ENCODE data around the gene HTRA2. TPM values are rescaled to one million over a fixed set of nuclear protein-coding genes. Genes with fewer than 3 reads are reported as not detected.

HTRA2 gene
- polyA plus RNA-seq, 1 donor (not counting 4 experiments of a cell fraction or from before 2014, with no cell fraction given) = 25.5 TPM

DNA sequence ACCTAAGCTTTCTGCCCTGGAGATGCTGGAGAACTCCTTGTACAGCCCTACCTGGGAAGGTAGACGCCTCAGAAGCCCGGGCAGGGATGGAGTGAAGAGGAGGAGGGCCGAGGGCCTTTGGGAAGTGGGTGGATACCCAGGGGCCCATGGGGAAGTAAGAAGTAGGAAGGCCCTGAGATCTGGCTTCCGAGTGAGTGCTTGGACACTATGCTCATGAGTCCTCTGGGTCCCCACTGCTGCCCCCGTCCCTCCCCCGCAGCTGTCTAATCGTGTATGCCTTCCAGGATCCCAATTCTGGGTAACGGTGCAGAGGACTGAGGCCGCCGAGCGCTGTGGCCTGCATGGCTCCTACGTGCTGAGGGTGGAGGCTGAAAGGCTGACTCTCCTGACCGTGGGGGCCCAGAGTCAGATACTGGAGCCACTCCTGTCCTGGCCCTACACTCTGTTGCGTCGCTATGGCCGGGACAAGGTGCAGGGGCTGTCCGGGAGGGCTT lies 25.9 kb downstream of the HTRA2 start:
- Histone ChIP-seq H3K4me3 (ENCODE audit: control insufficient read depth in 2 of 3, extremely low read depth in 1 of 3, insufficient read depth in 2 of 3, low read depth in 1 of 3, low read length in 3 of 3) (no peak overlapping the region), H3K9ac (ENCODE audit: control insufficient read depth, extremely low read depth, insufficient read depth, low read length) (no peak overlapping the region), H3K79me2 (ENCODE audit: control insufficient read depth, insufficient read depth, low read length) (no peaks in the 10 kb centered on the region), H2AFZ (ENCODE audit: control insufficient read depth, low read length) (no peak overlapping the region), H3K4me2 (ENCODE audit: control insufficient read depth, extremely low read depth, insufficient read depth, low read depth, low read length) (no peak overlapping the region), H4K20me1 (ENCODE audit: control insufficient read depth, extremely low read depth, insufficient read depth, low read length) (no peaks in the 10 kb centered on the region), H3K4me1 (ENCODE audit: control insufficient read depth, extremely low read depth, insufficient read depth, low read length) (peaks cover 10% of the 10 kb centered on the region), H3K27ac (ENCODE audit: control insufficient read depth, insufficient read depth, low read length) (no peak overlapping the region), H3K36me3 (ENCODE audit: control insufficient read depth in 2 of 2, extremely low read depth in 1 of 2, insufficient read depth in 2 of 2, low read length in 2 of 2) (no peaks in the 10 kb centered on the region), H3K27me3 (ENCODE audit: control insufficient read depth, extremely low read depth, insufficient read depth, low read length) (peaks cover 16% of the 10 kb centered on the region), H3K9me1 (ENCODE audit: control insufficient read depth, extremely low read depth, insufficient read depth, low read length) (no peaks in the 10 kb centered on the region), H3K9me3 (ENCODE audit: control insufficient read depth, low read depth, low read length) (no peaks in the 10 kb centered on the region)
- no peak for DNase-seq (ENCODE audit: low read depth, low spot score)
- no peak for FAIRE-seq
- dilution Hi-C loops (cut with MboI; ENCODE audit: extremely low pct_ligation_motif_present, low sequenced_read_pairs) = no loop called here
- no peak for TF ChIP-seq EZH2 (IDR thresholded peaks at IDR 0.05; ENCODE audit: low read length)
- TF ChIP-seq, protein P1, sequence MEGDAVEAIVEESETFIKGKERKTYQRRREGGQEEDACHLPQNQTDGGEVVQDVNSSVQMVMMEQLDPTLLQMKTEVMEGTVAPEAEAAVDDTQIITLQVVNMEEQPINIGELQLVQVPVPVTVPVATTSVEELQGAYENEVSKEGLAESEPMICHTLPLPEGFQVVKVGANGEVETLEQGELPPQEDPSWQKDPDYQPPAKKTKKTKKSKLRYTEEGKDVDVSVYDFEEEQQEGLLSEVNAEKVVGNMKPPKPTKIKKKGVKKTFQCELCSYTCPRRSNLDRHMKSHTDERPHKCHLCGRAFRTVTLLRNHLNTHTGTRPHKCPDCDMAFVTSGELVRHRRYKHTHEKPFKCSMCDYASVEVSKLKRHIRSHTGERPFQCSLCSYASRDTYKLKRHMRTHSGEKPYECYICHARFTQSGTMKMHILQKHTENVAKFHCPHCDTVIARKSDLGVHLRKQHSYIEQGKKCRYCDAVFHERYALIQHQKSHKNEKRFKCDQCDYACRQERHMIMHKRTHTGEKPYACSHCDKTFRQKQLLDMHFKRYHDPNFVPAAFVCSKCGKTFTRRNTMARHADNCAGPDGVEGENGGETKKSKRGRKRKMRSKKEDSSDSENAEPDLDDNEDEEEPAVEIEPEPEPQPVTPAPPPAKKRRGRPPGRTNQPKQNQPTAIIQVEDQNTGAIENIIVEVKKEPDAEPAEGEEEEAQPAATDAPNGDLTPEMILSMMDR (optimal IDR thresholded peaks at IDR 0.05 in 1 of 3, IDR thresholded peaks at IDR 0.05 in 1 of 3, conservative IDR thresholded peaks at IDR 0.05 in 1 of 3; ENCODE audit: extremely low read depth in 1 of 3, insufficient read depth in 2 of 3, low read length in 3 of 3) = no peak

DNA sequence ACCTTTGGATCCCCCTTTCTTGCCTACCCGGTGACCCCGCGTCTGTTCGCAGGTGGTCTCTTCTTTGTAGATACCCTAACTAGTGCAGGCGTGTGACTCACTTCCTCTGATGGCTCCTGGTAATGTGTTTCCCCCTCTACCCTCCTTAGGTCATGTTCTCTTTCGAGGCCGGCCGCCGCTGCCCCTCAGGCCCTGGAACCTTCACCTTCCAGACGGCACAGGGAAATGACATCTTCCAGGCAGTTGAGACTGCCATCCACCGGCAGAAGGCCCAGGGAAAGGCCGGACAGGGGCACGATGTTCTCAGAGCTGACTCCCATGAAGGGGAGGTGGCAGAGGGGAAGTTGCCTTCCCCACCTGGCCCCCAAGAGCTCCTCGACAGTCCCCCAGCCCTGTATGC lies 26.4 kb downstream of the HTRA2 start:
- no peaks in the 10 kb centered on the region for H4K20me1 ChIP-seq (ENCODE audit: control insufficient read depth, extremely low read depth, insufficient read depth, low read length)
- H3K9me3 ChIP-seq (ENCODE audit: control insufficient read depth, low read depth, low read length) = no peaks in the 10 kb centered on the region
- no peak overlapping the region for H3K4me3 ChIP-seq (ENCODE audit: control insufficient read depth in 2 of 3, extremely low read depth in 1 of 3, insufficient read depth in 2 of 3, low read depth in 1 of 3, low read length in 3 of 3)
- H3K9ac ChIP-seq (ENCODE audit: control insufficient read depth, extremely low read depth, insufficient read depth, low read length) = no peak overlapping the region
- peaks cover 16% of the 10 kb centered on the region for H3K27me3 ChIP-seq (ENCODE audit: control insufficient read depth, extremely low read depth, insufficient read depth, low read length)
- H3K79me2 ChIP-seq (ENCODE audit: control insufficient read depth, insufficient read depth, low read length) = no peaks in the 10 kb centered on the region
- peaks cover 12% of the 10 kb centered on the region for H3K4me1 ChIP-seq (ENCODE audit: control insufficient read depth, extremely low read depth, insufficient read depth, low read length)
- DNase-seq (ENCODE audit: low read depth, low spot score) = no peak
- no peak overlapping the region for H3K27ac ChIP-seq (ENCODE audit: control insufficient read depth, insufficient read depth, low read length)
- no peaks in the 10 kb centered on the region for H3K36me3 ChIP-seq (ENCODE audit: control insufficient read depth in 2 of 2, extremely low read depth in 1 of 2, insufficient read depth in 2 of 2, low read length in 2 of 2)
- H3K4me2 ChIP-seq (ENCODE audit: control insufficient read depth, extremely low read depth, insufficient read depth, low read depth, low read length) = no peak overlapping the region
- TF ChIP-seq, protein P1 (optimal IDR thresholded peaks at IDR 0.05 in 1 of 3, IDR thresholded peaks at IDR 0.05 in 1 of 3, conservative IDR thresholded peaks at IDR 0.05 in 1 of 3; ENCODE audit: extremely low read depth in 1 of 3, insufficient read depth in 2 of 3, low read length in 3 of 3) = no peak
- no peak for TF ChIP-seq EZH2 (IDR thresholded peaks at IDR 0.05; ENCODE audit: low read length)
- dilution Hi-C loops (cut with MboI; ENCODE audit: extremely low pct_ligation_motif_present, low sequenced_read_pairs) = no loop called here
- H2AFZ ChIP-seq (ENCODE audit: control insufficient read depth, low read length) = no peak overlapping the region
- FAIRE-seq = no peak
- no peaks in the 10 kb centered on the region for H3K9me1 ChIP-seq (ENCODE audit: control insufficient read depth, extremely low read depth, insufficient read depth, low read length)

Data from keratinocyte (primary cell).